Keratinocyte (primary cell): Measurements from ENCODE around the gene PDIA4. TPM values are rescaled to one million over a fixed set of nuclear protein-coding genes. Genes with fewer than 3 reads are reported as not detected.

ENCODE experiments used
- DNase-seq: peaks from one replicate; pipeline ENCODE4 v3.0.0-alpha.2; 2011; ENCODE audit warnings: low read depth, missing footprints, low spot score
- FAIRE-seq: peaks from 2 replicates; lab custom pipeline; 2011; peaks lifted over from hg19 to GRCh38; lab: Jason Lieb, UNC
- H2AFZ ChIP-seq: 2 replicates; pipeline ENCODE4 v1.6.0; 2012; ENCODE audit warnings: low read length, control low read depth, inconsistent platforms; ENCODE audit not compliant: control insufficient read depth
- H3K27ac ChIP-seq: 2 replicates; pipeline ENCODE4 v1.5.1; 2011; ENCODE audit warnings: low read length; ENCODE audit not compliant: control insufficient read depth, insufficient read depth
- H3K27me3 ChIP-seq: 3 replicates; pipeline ENCODE4 v1.6.0; 2011; ENCODE audit warnings: low read length; ENCODE audit not compliant: control insufficient read depth, insufficient read depth; ENCODE audit errors: extremely low read depth
- H3K36me3 ChIP-seq, 2 experiments: 2 replicates in 1 of 2; 3 replicates in 1 of 2; pipeline ENCODE4 v1.5.1; 2011; ENCODE audit warnings: low read length in 2 of 2, mild to moderate bottlenecking in 1 of 2; ENCODE audit not compliant: control insufficient read depth in 2 of 2, insufficient read depth in 2 of 2; ENCODE audit errors: extremely low read depth in 1 of 2
- H3K4me1 ChIP-seq: 3 replicates; pipeline ENCODE4 v1.5.1; 2011; ENCODE audit warnings: low read length; ENCODE audit not compliant: control insufficient read depth, insufficient read depth; ENCODE audit errors: extremely low read depth
- H3K4me2 ChIP-seq: 3 replicates; pipeline ENCODE4 v1.6.0; 2011; ENCODE audit warnings: low read depth, low read length; ENCODE audit not compliant: control insufficient read depth, insufficient read depth; ENCODE audit errors: extremely low read depth
- H3K4me3 ChIP-seq, 3 experiments: fragments of 200-600 bp in 1 of 3; sonication (generic) in 1 of 3; 2 replicates in 2 of 3; 3 replicates in 1 of 3; pipeline ENCODE4 v1.5.1; 2011 to 2016; ENCODE audit warnings: low read length in 3 of 3, mild to moderate bottlenecking in 3 of 3, control low read depth in 2 of 3, inconsistent platforms in 1 of 3, low read depth in 1 of 3, mixed read lengths in 1 of 3, mixed run types in 1 of 3, moderate library complexity in 1 of 3; ENCODE audit not compliant: control insufficient read depth in 2 of 3, insufficient read depth in 2 of 3; ENCODE audit errors: extremely low read depth in 1 of 3
- H3K79me2 ChIP-seq: 2 replicates; pipeline ENCODE4 v1.6.0; 2012; ENCODE audit warnings: low read length; ENCODE audit not compliant: control insufficient read depth, insufficient read depth
- H3K9ac ChIP-seq: 3 replicates; pipeline ENCODE4 v1.6.0; 2011; ENCODE audit warnings: low read length; ENCODE audit not compliant: control insufficient read depth, insufficient read depth; ENCODE audit errors: extremely low read depth
- H3K9me1 ChIP-seq: 3 replicates; pipeline ENCODE4 v1.6.0; 2011; ENCODE audit warnings: low read length; ENCODE audit not compliant: control insufficient read depth, insufficient read depth; ENCODE audit errors: extremely low read depth
- H3K9me3 ChIP-seq: 2 replicates; pipeline ENCODE4 v1.5.1; 2012; ENCODE audit warnings: low read depth, low read length; ENCODE audit not compliant: control insufficient read depth
- H4K20me1 ChIP-seq: 3 replicates; pipeline ENCODE4 v1.6.0; 2011; ENCODE audit warnings: low read length; ENCODE audit not compliant: control insufficient read depth, insufficient read depth; ENCODE audit errors: extremely low read depth
- CTCF ChIP-seq, 3 experiments: IDR thresholded peaks in 1 of 3; conservative IDR thresholded peaks in 1 of 3; optimal IDR thresholded peaks in 1 of 3; 2 replicates in 2 of 3; 3 replicates in 1 of 3; pipeline versions ENCODE3 to v1.5.1; 2011; ENCODE audit warnings: low read length in 3 of 3, mild to moderate bottlenecking in 3 of 3, moderate library complexity in 2 of 3, control low read depth in 1 of 3, inconsistent platforms in 1 of 3; ENCODE audit not compliant: insufficient read depth in 2 of 3; ENCODE audit errors: extremely low read depth in 1 of 3
- EZH2 ChIP-seq: IDR thresholded peaks from one replicate; pipeline ENCODE4 v1.6.1; 2012; ENCODE audit warnings: inconsistent platforms, mild to moderate bottlenecking, low read length, moderate library complexity
- dilution Hi-C: fragments of 300-500 bp; cut with MboI; formaldehyde crosslinking; loops from one replicate; pipeline ENCODE4 v1.7.0; 2020; ENCODE audit warnings: low sequenced_read_pairs; ENCODE audit not compliant: extremely low pct_ligation_motif_present
- polyA plus RNA-seq, 5 experiments: library from polyadenylated mRNA; depleted of rRNA in 3 of 5; stranded (reverse) in 3 of 5; stranded (forward) in 1 of 5; unstranded in 1 of 5; fragments of >200 nt; gene quantifications; 1 replicate in 1 of 5; 2 replicates in 3 of 5; 3 replicates in 1 of 5; pipeline versions ENCODE4 v1.2.1 to v1.2.3, GENCODE V29; 2011 to 2012; ENCODE audit warnings: missing spikeins in 2 of 5, low read depth in 1 of 5, low replicate concordance in 1 of 5

PDIA4 gene
- polyA plus RNA-seq, 1 donor (not counting 4 experiments of a cell fraction or from before 2014, with no cell fraction given) = 145 TPM

- Histone ChIP-seq H3K27ac (peak overlapping the region; percentile 31), H3K4me2 (peak overlapping the region; percentile 16), H3K4me3 (no peak overlapping the region)
These were observed 36.8 kb downstream of the PDIA4 start for GRCh38 chr7:148991536-148991935.

GRCh38 chr7:148987751-148988512 lies 40.4 kb downstream of the PDIA4 start:
- H3K36me3 ChIP-seq = no peaks in the 10 kb centered on the region
- peak overlapping the region; percentile 52 to 93 (median 79) for H3K4me3 ChIP-seq
- H3K9me3 ChIP-seq = no peaks in the 10 kb centered on the region
- peaks cover 4% of the 10 kb centered on the region for H3K27me3 ChIP-seq
- peaks cover 28% of the 10 kb centered on the region for H3K4me1 ChIP-seq
- no peak for DNase-seq
- H4K20me1 ChIP-seq = no peaks in the 10 kb centered on the region
- peak overlapping the region; percentile 88 for H3K4me2 ChIP-seq
- no peaks in the 10 kb centered on the region for H3K79me2 ChIP-seq
- TF ChIP-seq EZH2 = no peak
- TF ChIP-seq CTCF (optimal IDR thresholded peaks at IDR 0.05 in 1 of 3, IDR thresholded peaks at IDR 0.05 in 1 of 3, conservative IDR thresholded peaks at IDR 0.05 in 1 of 3; ENCODE audit: extremely low read depth in 1 of 3, insufficient read depth in 2 of 3, low read length in 3 of 3) = no peak
- H3K9me1 ChIP-seq = no peaks in the 10 kb centered on the region
- dilution Hi-C loops = no loop called here
- peak overlapping the region; percentile 84 for H2AFZ ChIP-seq
- FAIRE-seq = no peak
- peak overlapping the region; percentile 74 for H3K9ac ChIP-seq
- H3K27ac ChIP-seq = peak overlapping the region; percentile 80

More at GRCh38 chr7:148991536-148991935, 36.8 kb downstream of the PDIA4 start:
- Histone ChIP-seq H3K9me1 (no peaks in the 10 kb centered on the region), H3K27me3 (no peaks in the 10 kb centered on the region), H3K36me3 (no peaks in the 10 kb centered on the region), H4K20me1 (no peaks in the 10 kb centered on the region), H3K79me2 (no peaks in the 10 kb centered on the region), H3K9ac (no peak overlapping the region), H2AFZ (no peak overlapping the region), H3K9me3 (no peaks in the 10 kb centered on the region), H3K4me1 (peaks cover 19% of the 10 kb centered on the region)
- no peak for DNase-seq
- no peak for TF ChIP-seq EZH2
- TF ChIP-seq CTCF (optimal IDR thresholded peaks at IDR 0.05 in 1 of 3, IDR thresholded peaks at IDR 0.05 in 1 of 3, conservative IDR thresholded peaks at IDR 0.05 in 1 of 3; ENCODE audit: extremely low read depth in 1 of 3, insufficient read depth in 2 of 3, low read length in 3 of 3) = no peak
- dilution Hi-C loops = no loop called here
- FAIRE-seq = no peak
